ENCODE measurements around the gene TRAPPC2B.

- no peak for TF ChIP-seq EZH2 (IDR thresholded peaks at IDR 0.05; ENCODE audit: borderline replicate concordance, low read length)
- no peak for TF ChIP-seq CTCF (IDR thresholded peaks at IDR 0.05; ENCODE audit: low read length)
These were observed 32.4 kb downstream of the TRAPPC2B start for GRCh38 chr19:57395710-57396109.
